NCI-H1436 (cell line): ENCODE data around the gene TMEM176A.
"Not testable (repeated sequence)": the region's sequence is repeated elsewhere in the genome, so short reads cannot be mapped to it uniquely, and the experiment has no call there.

Experiments
- DNase-seq: peaks from one replicate; lab custom pipeline; 2025; lab: John Stamatoyannopoulos, UW

The TMEM176A gene

GRCh38 chr7:150788474-150789269 lies 11.9 kb upstream of the TMEM176A start:
- DNase-seq = no peak

- no peak for DNase-seq
Measured at GRCh38 chr7:150790416-150791075, 10.0 kb upstream of the TMEM176A start.

- no peak for DNase-seq
Measured at GRCh38 chr7:150791304-150791703, 9.3 kb upstream of the TMEM176A start.

GRCh38 chr7:150791746-150792452 lies 8.7 kb upstream of the TMEM176A start:
- no peak for DNase-seq

GRCh38 chr7:150793569-150794238 lies 6.9 kb upstream of the TMEM176A start:
- DNase-seq = no peak

GRCh38 chr7:150797661-150798060 lies 2.9 kb upstream of the TMEM176A start:
- no peak for DNase-seq

GRCh38 chr7:150799156-150799555 lies 1.4 kb upstream of the TMEM176A start:
- no peak for DNase-seq

- DNase-seq = no peak
Measured at GRCh38 chr7:150799741-150800580, 608 bp upstream of the TMEM176A start, which contains the start of gene TMEM176B. TMEM176B (minus strand) TSS chr7:150800364; CDS start chr7:150796569, 3,795 bp downstream.

GRCh38 chr7:150801242-150801945 lies 825 bp downstream of the TMEM176A start:
- DNase-seq = no peak

- DNase-seq = no peak
Measured at GRCh38 chr7:150801946-150802771, 1.6 kb downstream of the TMEM176A start.

- no peak for DNase-seq
Measured at GRCh38 chr7:150803161-150803860, 2.7 kb downstream of the TMEM176A start.

- DNase-seq = no peak
Measured at GRCh38 chr7:150804802-150805201, 4.2 kb downstream of the TMEM176A start.

GRCh38 chr7:150805864-150806263 lies 5.3 kb downstream of the TMEM176A start:
- no peak for DNase-seq

- no peak for DNase-seq
Measured at GRCh38 chr7:150806454-150806853, 5.9 kb downstream of the TMEM176A start.

- no peak for DNase-seq
Measured at GRCh38 chr7:150806863-150807262, 6.3 kb downstream of the TMEM176A start.

GRCh38 chr7:150807616-150808438 lies 7.3 kb downstream of the TMEM176A start:
- DNase-seq = not testable (repeated sequence)

GRCh38 chr7:150814328-150815001 lies 13.9 kb downstream of the TMEM176A start:
- no peak for DNase-seq

GRCh38 chr7:150818971-150819370 lies 18.4 kb downstream of the TMEM176A start:
- DNase-seq = no peak
